22Rv1 (cell line): ENCODE measurements around the gene GPNMB.

Source experiments
- CTCF ChIP-seq: fragments of 450-650 bp; IDR thresholded peaks from 2 replicates; pipeline ENCODE4 v1.5.1; 2017; ENCODE audit warnings: mild to moderate bottlenecking
- ZFX ChIP-seq: fragments of 450-650 bp; IDR thresholded peaks from 2 replicates; pipeline ENCODE4 v1.6.1; 2017; ENCODE audit warnings: antibody characterized with exemption, borderline replicate concordance

- TF ChIP-seq ZFX (no peak), CTCF (no peak)
Measured at GRCh38 chr7:23228412-23228811, 18.2 kb upstream of the GPNMB start.
